Stimulated activated CD4-positive, alpha-beta T cell treated with anti-CD3 and anti-CD28 coated beads, TNF-alpha, amount 100 ng/mL, for 24 hours (primary cell): ENCODE measurements around the gene ZDHHC9.

Experiments used
- DNase-seq, 3 experiments: peaks; one replicate each; pipeline ENCODE4 v3.0.0-alpha.2; 2020; ENCODE audit warnings: low read depth in 3 of 3

ZDHHC9 gene

GRCh38 chrX:129763666-129764065 is 80.0 kb downstream of the ZDHHC9 start:
- no peak for DNase-seq

- DNase-seq, result no peak
Observed at GRCh38 chrX:129762448-129762847, 81.2 kb downstream of the ZDHHC9 start.

GRCh38 chrX:129761596-129761995 is 82.1 kb downstream of the ZDHHC9 start:
- DNase-seq, result no peak

GRCh38 chrX:129760981-129761380 is 82.7 kb downstream of the ZDHHC9 start:
- DNase-seq, result no peak

- no peak for DNase-seq
Observed at GRCh38 chrX:129760155-129760554, 83.5 kb downstream of the ZDHHC9 start.

- DNase-seq, result peak in 1 of 3 experiments; percentile 54
Observed at GRCh38 chrX:129759576-129760061, 84.1 kb downstream of the ZDHHC9 start.

GRCh38 chrX:129755779-129756650 is 87.7 kb downstream of the ZDHHC9 start:
- DNase-seq, result no peak

GRCh38 chrX:129754056-129755024 is 89.3 kb downstream of the ZDHHC9 start:
- no peak for DNase-seq
